Lower leg skin (tissue), 4 donors: ENCODE data around the gene POMT1. TPM values are rescaled to one million over a fixed set of nuclear protein-coding genes. Genes with fewer than 3 reads are reported as not detected.

Experiments used
- DNase-seq, 2 donors: peaks; one replicate each; pipeline ENCODE4 v3.0.0-alpha.2; 2019; ENCODE audit warnings: low spot score in 2 of 2
- H3K4me3 ChIP-seq: fragments of 200-600 bp; sonication (generic); 2 replicates; pipeline ENCODE4 v1.5.1; 2017; ENCODE audit warnings: mild to moderate bottlenecking, low read depth; ENCODE audit not compliant: poor library complexity, severe bottlenecking
- POLR2A ChIP-seq, 2 donors: fragments of 450-650 bp; IDR thresholded peaks; one replicate each; pipeline ENCODE4 v1.6.1; 2016 to 2017; ENCODE audit warnings: antibody characterized with exemption in 2 of 2, mild to moderate bottlenecking in 1 of 2, moderate library complexity in 1 of 2
- WGBS, 2 donors: methylation state at CpG; one replicate each; pipeline ENCODE4 v1.1.5; 2018; 5-methylcytosine and 5-hydroxymethylcytosine counted together
- intact Hi-C: fragments of 100-400 bp; cut with DNase I; formaldehyde crosslinking; loops from one replicate; pipeline ENCODE4 v1.15.0; 2023; ENCODE audit warnings: low total_unique reads
- total RNA-seq, 4 donors: library from RNA; depleted of rRNA; stranded (reverse); fragments of >200 nt; gene quantifications; one replicate each; pipeline ENCODE4 v1.1.0, GENCODE V29; 2016
- TF ChIP-seq, protein P1 (sequence below), 3 donors: fragments of 450-650 bp; IDR thresholded peaks; one replicate each; pipeline ENCODE4 v1.5.1; 2016; ENCODE audit warnings: antibody characterized with exemption in 3 of 3, mild to moderate bottlenecking in 3 of 3, moderate library complexity in 2 of 3

The POMT1 gene
- total RNA-seq, 4 donors from 2014 or later = 23.9 to 29.0 (median 26.6) TPM

DNA sequence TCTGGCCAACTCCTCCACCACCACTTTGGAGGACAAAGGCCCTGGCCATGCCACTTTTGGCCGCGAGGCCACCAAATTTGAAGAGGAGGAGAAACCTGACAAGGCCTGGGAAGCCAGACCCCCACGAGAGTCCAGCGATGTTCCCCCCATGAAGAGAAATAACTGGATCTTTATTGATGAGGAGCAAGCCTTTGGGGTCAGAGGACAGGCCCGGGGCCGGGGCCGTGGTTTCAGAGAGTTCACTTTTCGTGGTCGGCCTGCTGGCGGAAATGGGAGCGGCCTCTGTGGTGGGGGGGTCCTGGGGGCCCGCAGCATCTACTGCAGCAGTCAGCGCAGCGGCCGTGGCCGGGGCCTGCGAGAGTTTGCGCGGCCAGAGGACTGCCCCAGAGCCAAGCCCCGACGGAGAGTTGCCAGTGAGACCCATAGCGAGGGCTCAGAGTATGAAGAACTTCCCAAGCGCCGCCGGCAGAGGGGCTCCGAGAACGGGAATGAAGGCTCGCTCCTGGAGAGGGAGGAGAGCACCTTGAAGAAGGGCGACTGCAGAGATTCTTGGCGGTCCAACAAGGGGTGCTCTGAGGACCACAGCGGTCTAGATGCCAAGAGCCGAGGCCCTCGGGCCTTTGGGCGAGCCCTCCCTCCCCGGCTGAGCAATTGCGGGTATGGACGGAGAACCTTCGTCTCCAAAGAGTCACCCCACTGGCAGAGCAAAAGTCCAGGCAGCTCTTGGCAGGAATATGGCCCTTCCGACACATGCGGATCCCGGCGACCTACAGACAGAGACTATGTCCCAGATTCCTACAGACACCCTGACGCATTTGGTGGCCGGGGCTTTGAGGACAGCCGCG, 27.4 kb upstream of the POMT1 start:
- DNase-seq = no peak
- WGBS, 2 donors = 94% methylated on average over 46 of the region's 46 CpGs
- intact Hi-C loops = no loop called here
- TF ChIP-seq, protein P1, sequence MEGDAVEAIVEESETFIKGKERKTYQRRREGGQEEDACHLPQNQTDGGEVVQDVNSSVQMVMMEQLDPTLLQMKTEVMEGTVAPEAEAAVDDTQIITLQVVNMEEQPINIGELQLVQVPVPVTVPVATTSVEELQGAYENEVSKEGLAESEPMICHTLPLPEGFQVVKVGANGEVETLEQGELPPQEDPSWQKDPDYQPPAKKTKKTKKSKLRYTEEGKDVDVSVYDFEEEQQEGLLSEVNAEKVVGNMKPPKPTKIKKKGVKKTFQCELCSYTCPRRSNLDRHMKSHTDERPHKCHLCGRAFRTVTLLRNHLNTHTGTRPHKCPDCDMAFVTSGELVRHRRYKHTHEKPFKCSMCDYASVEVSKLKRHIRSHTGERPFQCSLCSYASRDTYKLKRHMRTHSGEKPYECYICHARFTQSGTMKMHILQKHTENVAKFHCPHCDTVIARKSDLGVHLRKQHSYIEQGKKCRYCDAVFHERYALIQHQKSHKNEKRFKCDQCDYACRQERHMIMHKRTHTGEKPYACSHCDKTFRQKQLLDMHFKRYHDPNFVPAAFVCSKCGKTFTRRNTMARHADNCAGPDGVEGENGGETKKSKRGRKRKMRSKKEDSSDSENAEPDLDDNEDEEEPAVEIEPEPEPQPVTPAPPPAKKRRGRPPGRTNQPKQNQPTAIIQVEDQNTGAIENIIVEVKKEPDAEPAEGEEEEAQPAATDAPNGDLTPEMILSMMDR (IDR thresholded peaks at IDR 0.05) = no peak
- no peak for TF ChIP-seq POLR2A (IDR thresholded peaks at IDR 0.05)
- no peak overlapping the region for H3K4me3 ChIP-seq

DNA sequence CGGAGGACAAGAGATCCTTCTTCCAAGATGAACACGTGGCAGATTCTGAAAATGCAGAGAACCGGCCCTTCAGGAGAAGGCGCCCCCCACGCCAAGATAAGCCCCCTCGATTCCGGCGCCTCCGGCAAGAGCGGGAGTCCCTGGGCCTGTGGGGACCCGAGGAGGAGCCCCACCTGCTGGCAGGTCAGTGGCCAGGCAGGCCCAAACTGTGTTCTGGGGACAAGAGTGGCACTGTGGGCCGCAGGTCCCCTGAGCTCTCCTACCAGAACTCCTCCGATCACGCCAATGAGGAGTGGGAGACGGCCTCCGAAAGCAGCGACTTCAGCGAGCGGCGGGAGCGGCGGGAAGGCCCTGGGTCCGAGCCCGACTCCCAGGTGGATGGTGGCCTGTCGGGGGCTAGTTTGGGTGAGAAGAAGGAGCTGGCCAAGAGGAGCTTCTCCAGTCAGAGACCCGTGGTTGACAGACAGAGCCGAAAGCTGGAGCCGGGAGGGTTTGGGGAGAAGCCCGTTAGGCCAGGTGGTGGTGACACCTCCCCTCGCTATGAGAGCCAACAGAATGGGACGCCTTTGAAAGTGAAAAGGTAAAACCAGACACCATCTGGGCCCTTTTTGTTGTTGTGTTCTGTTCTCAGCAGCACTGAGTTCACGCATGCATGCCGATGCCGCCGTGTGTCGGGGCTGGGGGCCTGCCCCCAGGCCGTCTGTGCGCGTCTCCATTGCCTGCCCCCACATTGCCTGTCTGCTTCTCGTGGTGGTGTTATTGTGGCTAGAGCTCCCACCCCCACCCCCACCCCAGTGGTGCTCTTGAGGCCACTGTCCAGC, 26.6 kb upstream of the POMT1 start:
- intact Hi-C loops = no loop called here
- no peak overlapping the region for H3K4me3 ChIP-seq
- DNase-seq = no peak
- no peak for TF ChIP-seq POLR2A (IDR thresholded peaks at IDR 0.05)
- TF ChIP-seq, protein P1 (IDR thresholded peaks at IDR 0.05) = no peak
- 88 to 90% methylated on average over 40 of the region's 40 CpGs for WGBS, 2 donors

DNA sequence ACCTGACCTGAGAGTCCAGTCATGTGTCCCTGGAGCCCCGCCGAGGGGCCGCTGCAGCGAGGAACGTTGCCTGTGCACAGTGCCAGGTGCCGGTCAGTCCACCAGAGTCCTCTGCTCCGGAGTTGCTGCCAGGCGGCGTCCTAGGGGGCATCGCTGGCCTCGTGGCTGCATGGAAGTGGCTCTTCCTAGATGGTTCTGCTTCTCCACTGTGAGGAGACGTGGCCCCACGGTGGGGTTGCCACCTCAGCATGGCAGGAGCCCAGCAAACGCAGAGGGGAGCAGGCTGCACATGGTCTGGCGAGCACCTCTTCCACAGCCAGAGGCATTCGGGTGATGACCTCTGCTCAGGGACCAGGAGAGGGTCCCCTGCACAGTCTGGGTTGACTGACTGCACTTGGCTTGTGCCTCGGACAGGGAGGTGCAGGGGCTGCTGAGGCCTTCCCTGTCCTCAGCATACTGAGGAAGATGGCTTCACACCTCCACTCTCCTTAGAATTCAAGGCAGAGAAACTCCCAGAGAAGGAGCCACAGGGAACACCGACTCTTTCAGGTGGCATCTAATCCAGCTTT, 25.9 kb upstream of the POMT1 start:
- intact Hi-C loops = no loop called here
- 86 to 87% methylated on average over 13 to 18 of the region's 18 CpGs for WGBS, 2 donors

DNA sequence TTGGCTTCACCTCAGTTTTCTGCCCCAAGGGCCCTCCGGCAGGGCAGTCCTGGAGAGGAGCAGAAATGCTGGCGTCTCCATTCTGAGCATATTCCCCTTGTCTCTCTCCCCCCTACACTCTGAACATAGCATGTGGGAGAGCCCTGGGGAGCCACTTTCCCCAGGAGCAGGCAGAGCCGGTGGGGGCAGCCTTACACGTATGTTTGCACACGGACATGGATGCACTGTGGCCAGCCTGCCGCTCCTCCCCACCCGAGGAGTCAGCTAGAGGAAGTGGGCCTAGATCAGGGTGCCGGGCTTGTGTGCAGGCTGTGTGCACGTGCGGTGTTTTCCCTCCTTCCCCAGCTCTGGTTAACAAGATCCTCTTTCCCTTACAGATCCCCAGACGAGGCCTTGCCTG, 25.4 kb upstream of the POMT1 start:
- no peak overlapping the region for H3K4me3 ChIP-seq
- WGBS, 2 donors = 84 to 88% methylated on average over 11 of the region's 11 CpGs
- TF ChIP-seq, protein P1 (IDR thresholded peaks at IDR 0.05) = no peak
- no peak for TF ChIP-seq POLR2A (IDR thresholded peaks at IDR 0.05)
- no peak for DNase-seq
- intact Hi-C loops = no loop called here

More for the DNA sequence above, 25.9 kb upstream of the POMT1 start:
- H3K4me3 ChIP-seq = no peak overlapping the region
- TF ChIP-seq, protein P1 (IDR thresholded peaks at IDR 0.05) = no peak
- no peak for TF ChIP-seq POLR2A (IDR thresholded peaks at IDR 0.05)
- DNase-seq = no peak

DNA sequence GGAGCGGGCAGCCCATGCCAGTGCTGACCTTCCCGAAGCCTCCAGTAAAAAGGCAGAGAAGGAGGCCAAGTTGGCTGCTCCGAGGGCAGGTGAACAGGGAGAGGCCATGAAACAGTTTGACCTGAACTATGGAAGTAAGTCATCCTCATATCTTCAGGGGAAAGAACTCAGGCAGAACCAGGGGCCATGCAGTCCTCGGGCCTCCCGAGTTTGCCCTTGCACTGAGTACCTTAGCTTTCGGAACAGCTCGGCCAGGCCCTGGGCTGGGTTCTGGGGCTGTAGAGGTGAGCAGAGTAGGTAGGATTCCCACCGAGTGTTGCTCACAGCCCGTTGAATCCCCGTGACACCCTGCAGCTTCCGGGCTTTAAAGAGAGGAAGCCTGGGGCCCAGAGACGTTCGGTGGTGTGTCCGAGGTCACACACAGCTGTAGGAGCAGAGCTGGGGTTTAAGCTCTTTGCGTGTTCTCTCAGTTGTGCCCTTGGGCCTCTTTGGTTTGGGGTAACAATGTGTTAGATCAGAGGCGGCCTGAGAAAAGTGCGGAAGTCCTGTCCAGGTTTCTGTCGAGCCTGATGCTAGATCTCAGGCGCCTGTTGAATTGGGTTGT, 24.8 kb upstream of the POMT1 start:
- WGBS, 2 donors = 84 to 89% methylated on average over 19 of the region's 19 CpGs
- DNase-seq = no peak
- intact Hi-C loops = no loop called here
- H3K4me3 ChIP-seq = no peak overlapping the region
- TF ChIP-seq, protein P1 (IDR thresholded peaks at IDR 0.05) = no peak
- no peak for TF ChIP-seq POLR2A (IDR thresholded peaks at IDR 0.05)
